ENCODE data around the gene NUAK1. TPM values are rescaled to one million over a fixed set of nuclear protein-coding genes. Genes with fewer than 3 reads are reported as not detected.

Gene NUAK1
- polyA plus RNA-seq, 3 donors: 2.8 to 16.1 (median 11.6) TPM

Other genes starting within 250 kb of the NUAK1 start
- gene CKAP4, start 109.1 kb upstream of the NUAK1 start, polyA plus RNA-seq: 10 to 100 TPM; 15.0 to 26.1 (median 19.7) TPM
- gene TCP11L2, start 163.8 kb upstream of the NUAK1 start, polyA plus RNA-seq: 1 to 10 TPM; 4.0 to 9.2 (median 5.0) TPM
- 1 to 10 TPM; 3.6 to 3.8 (median 3.8) TPM for gene POLR3B, start 218.8 kb upstream of the NUAK1 start, polyA plus RNA-seq